Tibial artery (tissue), 4 donors: ENCODE results near the gene RAB40B.

Source experiments
- DNase-seq, 2 donors: peaks; one replicate each; pipeline ENCODE4 v3.0.0-alpha.2; 2019
- H3K27ac ChIP-seq, 2 donors: fragments of 200-600 bp; sonication (generic) in 1 of 2; 1 replicate in 1 of 2; 2 replicates in 1 of 2; pipeline ENCODE4 v1.5.1; 2018 to 2019; ENCODE audit warnings: mild to moderate bottlenecking in 1 of 2
- H3K27me3 ChIP-seq, 2 donors: fragments of 200-600 bp; sonication (generic) in 1 of 2; one replicate each; pipeline versions ENCODE4 v1.5.1 to v1.6.0; 2016 to 2019
- H3K36me3 ChIP-seq, 3 donors: fragments of 200-600 bp; sonication (generic) in 2 of 3; one replicate each; pipeline ENCODE4 v1.5.1; 2016 to 2019; ENCODE audit warnings: mild to moderate bottlenecking in 2 of 3
- H3K4me1 ChIP-seq, 4 donors: fragments of 200-600 bp; sonication (generic) in 2 of 4; 1 replicate in 3 of 4; 2 replicates in 1 of 4; pipeline ENCODE4 v1.5.1; 2016 to 2019
- H3K4me3 ChIP-seq, 2 donors: fragments of 200-600 bp; sonication (generic) in 1 of 2; 1 replicate in 1 of 2; 2 replicates in 1 of 2; pipeline ENCODE4 v1.5.1; 2018 to 2019; ENCODE audit warnings: mild to moderate bottlenecking in 2 of 2
- H3K9me3 ChIP-seq, 3 donors: fragments of 200-600 bp; sonication (generic) in 1 of 3; one replicate each; pipeline ENCODE4 v1.5.1; 2016 to 2019
- intact Hi-C: fragments of 100-400 bp; cut with DNase I; formaldehyde crosslinking; loops from one replicate; pipeline ENCODE4 v1.15.0; 2023; ENCODE audit warnings: low total_unique reads
- TF ChIP-seq, protein P1 (sequence below), 2 experiments: fragments of 200-600 bp in 1 of 2; fragments of 450-650 bp in 1 of 2; IDR thresholded peaks; one replicate each; pipeline ENCODE4 v1.5.1; 2017 to 2019; ENCODE audit warnings: antibody characterized with exemption in 2 of 2, mild to moderate bottlenecking in 1 of 2, moderate library complexity in 1 of 2

Gene RAB40B

DNA sequence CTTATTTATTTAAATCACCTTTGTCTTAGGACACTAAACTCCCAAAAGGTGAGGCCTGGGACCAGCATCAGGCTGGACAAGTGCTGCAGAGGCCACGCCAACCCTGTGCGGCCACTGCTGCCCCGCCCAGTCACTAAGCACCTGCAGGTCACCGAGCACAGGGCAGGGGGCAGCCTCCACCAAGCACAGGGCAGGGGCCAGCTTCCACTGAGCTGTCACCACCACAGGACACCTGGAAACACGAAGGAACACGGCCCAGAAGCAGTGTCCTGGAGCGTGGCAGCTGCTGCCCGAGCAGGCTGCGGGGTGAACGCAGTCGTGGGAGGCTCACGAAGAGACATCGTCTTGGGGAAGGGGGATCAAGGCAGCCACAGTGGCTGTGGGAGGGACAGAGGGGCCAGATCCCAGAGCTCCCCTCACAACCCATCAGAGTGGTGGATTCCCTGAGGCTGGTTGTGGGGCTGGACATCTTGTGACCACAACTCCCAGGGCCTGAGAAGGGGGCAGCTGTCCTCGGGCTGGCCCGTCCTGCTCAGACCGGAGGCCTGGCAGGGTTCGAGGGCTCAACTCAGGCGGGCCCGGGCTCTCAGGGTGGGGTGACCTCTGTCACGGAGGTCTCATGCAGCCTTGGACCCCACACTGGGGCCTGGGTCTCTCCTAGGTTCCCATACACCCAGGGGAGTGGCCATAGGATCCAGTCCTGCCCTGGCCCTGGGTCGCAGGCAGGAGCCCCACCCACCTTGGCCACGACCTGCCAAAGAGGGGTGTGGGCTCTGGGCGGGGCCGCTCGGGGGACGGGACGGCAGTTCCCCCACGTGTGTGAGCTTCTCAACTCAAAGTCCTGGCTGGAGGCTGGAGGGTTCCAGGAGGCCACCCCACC, 18.7 kb downstream of the RAB40B start:
- no peak for DNase-seq
- H3K9me3 ChIP-seq = peaks cover 3 to 8% (median 4%) of the 10 kb centered on the region in 3 donors
- H3K4me1 ChIP-seq = peaks cover 0 to 3% (median 0%) of the 10 kb centered on the region in 4 donors
- peaks cover 0 to 3% (median 0%) of the 10 kb centered on the region in 3 donors for H3K36me3 ChIP-seq
- H3K27ac ChIP-seq = no peak overlapping the region
- intact Hi-C loops = no loop called here
- H3K4me3 ChIP-seq = no peak overlapping the region
- H3K27me3 ChIP-seq = no peaks in the 10 kb centered on the region
- TF ChIP-seq, protein P1, sequence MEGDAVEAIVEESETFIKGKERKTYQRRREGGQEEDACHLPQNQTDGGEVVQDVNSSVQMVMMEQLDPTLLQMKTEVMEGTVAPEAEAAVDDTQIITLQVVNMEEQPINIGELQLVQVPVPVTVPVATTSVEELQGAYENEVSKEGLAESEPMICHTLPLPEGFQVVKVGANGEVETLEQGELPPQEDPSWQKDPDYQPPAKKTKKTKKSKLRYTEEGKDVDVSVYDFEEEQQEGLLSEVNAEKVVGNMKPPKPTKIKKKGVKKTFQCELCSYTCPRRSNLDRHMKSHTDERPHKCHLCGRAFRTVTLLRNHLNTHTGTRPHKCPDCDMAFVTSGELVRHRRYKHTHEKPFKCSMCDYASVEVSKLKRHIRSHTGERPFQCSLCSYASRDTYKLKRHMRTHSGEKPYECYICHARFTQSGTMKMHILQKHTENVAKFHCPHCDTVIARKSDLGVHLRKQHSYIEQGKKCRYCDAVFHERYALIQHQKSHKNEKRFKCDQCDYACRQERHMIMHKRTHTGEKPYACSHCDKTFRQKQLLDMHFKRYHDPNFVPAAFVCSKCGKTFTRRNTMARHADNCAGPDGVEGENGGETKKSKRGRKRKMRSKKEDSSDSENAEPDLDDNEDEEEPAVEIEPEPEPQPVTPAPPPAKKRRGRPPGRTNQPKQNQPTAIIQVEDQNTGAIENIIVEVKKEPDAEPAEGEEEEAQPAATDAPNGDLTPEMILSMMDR (IDR thresholded peaks at IDR 0.05) = no peak

DNA sequence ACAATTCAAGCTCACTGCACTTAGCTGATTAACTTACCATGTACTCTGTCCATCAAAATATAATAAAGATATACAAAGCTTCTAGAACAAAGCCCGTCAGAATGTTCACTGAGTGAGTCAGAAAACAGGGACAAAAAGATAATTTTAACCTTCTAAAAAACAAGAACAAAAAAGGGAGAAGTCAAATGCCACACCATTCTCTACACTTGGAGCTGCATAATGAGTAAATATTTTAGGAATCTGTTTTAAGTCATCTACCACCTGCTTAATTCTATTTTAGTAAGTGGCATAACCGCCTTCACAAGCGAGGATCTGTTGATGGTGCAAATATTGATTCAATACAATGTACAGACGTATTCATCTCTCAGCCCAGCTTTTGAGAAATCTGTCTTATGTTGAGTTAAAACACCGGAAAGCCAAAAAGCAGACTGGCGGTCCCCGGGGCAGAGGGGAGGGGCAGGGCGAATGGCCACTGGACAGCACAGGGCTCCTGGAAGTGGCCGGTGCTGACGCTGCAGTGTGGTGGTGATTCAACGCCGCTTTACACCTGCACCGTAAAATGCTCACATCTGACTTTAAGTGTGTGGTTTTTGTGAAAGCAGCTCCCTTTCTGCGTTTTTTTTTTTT, 20.1 kb downstream of the RAB40B start:
- Histone ChIP-seq H3K36me3 (no peaks in the 10 kb centered on the region), H3K9me3 (peaks cover 3 to 8% (median 4%) of the 10 kb centered on the region in 3 donors), H3K4me3 (no peak overlapping the region), H3K27me3 (no peaks in the 10 kb centered on the region), H3K4me1 (peaks cover 0 to 3% (median 0%) of the 10 kb centered on the region in 4 donors), H3K27ac (no peak overlapping the region)
- no peak for DNase-seq
- intact Hi-C loops = no loop called here
- TF ChIP-seq, protein P1 (IDR thresholded peaks at IDR 0.05) = no peak

DNA sequence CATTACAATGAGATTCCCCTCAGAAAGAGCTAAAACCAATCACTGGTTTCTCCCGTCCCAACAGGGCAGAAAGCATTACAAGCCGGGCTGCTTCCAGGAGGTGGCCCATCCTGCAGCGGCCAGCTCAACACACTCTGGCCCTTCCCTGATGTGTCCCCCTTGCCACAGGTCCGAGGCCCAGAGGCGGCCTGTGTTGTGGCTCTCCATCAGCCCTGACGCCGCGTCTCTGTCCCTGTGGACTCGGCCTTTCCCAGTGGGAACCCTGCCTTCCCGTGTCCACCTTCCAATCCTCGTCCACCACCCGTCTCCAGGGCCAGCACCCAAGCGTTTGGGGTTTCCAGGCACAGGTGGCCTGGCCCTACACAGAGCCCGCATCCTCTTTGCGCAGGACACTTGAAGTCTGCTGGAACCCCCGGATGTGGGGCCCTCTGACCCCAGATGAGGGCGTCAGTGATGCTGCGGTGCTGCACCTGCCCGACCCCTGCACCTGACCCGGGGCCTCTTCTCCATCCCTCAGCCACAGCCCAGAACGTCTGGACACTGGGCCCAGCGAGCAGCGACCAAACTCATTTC, 21.1 kb downstream of the RAB40B start:
- H3K27ac ChIP-seq = no peak overlapping the region
- H3K4me3 ChIP-seq = no peak overlapping the region
- intact Hi-C loops = no loop called here
- TF ChIP-seq, protein P1 (IDR thresholded peaks at IDR 0.05) = no peak
- peaks cover 0 to 3% (median 0%) of the 10 kb centered on the region in 4 donors for H3K4me1 ChIP-seq
- no peaks in the 10 kb centered on the region for H3K27me3 ChIP-seq
- DNase-seq = no peak
- H3K36me3 ChIP-seq = no peaks in the 10 kb centered on the region
- H3K9me3 ChIP-seq = peaks cover 3 to 8% (median 4%) of the 10 kb centered on the region in 3 donors

DNA sequence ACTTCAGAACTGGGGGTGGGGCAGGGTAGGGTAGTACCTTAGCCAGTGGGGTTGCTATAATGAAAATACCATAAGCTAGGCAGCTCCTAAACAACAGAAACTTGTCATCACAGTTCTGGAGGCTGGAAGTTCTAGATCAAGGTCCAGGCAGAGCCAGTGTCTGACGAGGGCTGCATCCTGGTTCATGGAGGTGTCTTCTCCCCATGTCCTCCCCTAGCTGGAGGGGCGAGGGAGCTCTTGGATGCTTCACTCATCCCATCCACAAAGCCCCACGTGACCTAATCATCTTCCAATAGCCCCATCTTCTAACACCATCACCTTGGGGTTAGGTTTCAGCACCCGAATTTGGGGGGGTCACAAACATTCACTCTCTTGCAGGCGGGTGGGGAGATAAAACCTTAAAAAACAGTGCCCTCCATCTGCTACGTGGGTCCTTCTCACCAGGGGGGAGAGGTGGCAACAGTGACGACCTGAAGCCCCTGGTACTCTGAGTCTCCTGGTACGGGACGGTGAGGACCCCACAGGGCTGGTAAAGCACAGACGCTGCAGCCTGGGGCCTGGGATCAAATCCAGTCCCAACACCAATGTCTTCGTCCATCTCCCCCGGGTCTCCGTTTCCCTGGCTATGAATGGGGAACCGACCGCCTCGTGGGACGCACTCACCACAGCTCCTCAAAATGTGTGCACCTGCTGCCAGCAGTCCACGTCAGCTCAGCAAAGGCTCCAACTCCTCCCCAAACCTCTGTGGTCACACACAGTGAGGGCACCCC, 22.8 kb downstream of the RAB40B start:
- no peaks in the 10 kb centered on the region for H3K36me3 ChIP-seq
- H3K4me3 ChIP-seq = no peak overlapping the region
- no peaks in the 10 kb centered on the region for H3K27me3 ChIP-seq
- intact Hi-C loops = no loop called here
- peaks cover 0 to 3% (median under 1%) of the 10 kb centered on the region in 4 donors for H3K4me1 ChIP-seq
- H3K27ac ChIP-seq = no peak overlapping the region
- no peaks in the 10 kb centered on the region for H3K9me3 ChIP-seq
- DNase-seq = no peak
- TF ChIP-seq, protein P1 (IDR thresholded peaks at IDR 0.05) = no peak
